Erythroblast (primary cell): Measurements from ENCODE around the gene ANKRA2.

ENCODE experiments used
- GATA1 ChIP-seq: IDR thresholded peaks from 2 replicates; pipeline ENCODE4 v1.6.1; 2011; ENCODE audit warnings: low read depth, mild to moderate bottlenecking, control low read depth, low read length, moderate library complexity
- POLR2A ChIP-seq: IDR thresholded peaks from 2 replicates; pipeline ENCODE4 v1.6.1; 2011; ENCODE audit warnings: mild to moderate bottlenecking, low read length

- peak; percentile 30 for TF ChIP-seq POLR2A
- no peak for TF ChIP-seq GATA1
Observed at GRCh38 chr5:73506459-73506955, 58.9 kb downstream of the ANKRA2 start.
